Ovary (tissue), 3 donors: ENCODE data around the gene KCNG2.

Experiments used
- CTCF ChIP-seq, 3 donors: fragments of 450-650 bp in 2 of 3; fragments of 200-600 bp in 1 of 3; IDR thresholded peaks; one replicate each; pipeline versions ENCODE4 v1.5.1 to v1.8.0; 2016 to 2022; ENCODE audit warnings: antibody characterized with exemption in 3 of 3, mild to moderate bottlenecking in 1 of 3
- EP300 ChIP-seq: sonication (generic); formaldehyde crosslinking; IDR thresholded peaks from one replicate; pipeline ENCODE4 v1.6.1; 2017; ENCODE audit warnings: antibody characterized with exemption
- POLR2A ChIP-seq: fragments of 450-650 bp; IDR thresholded peaks from one replicate; pipeline ENCODE4 v1.6.1; 2017; ENCODE audit warnings: antibody characterized with exemption, mild to moderate bottlenecking, moderate library complexity
- donor health status: DM: no; HTN: no; CAD: no.

GRCh38 chr18:79917169-79917852 lies 119.6 kb downstream of the KCNG2 start:
- TF ChIP-seq POLR2A (no peak), CTCF (IDR thresholded peaks at IDR 0.05) (no peak), EP300 (no peak)
